ENCODE results near the gene SLC16A10. TPM values are rescaled to one million over a fixed set of nuclear protein-coding genes. Genes with fewer than 3 reads are reported as not detected.

Gene SLC16A10
- polyA plus RNA-seq, 1 experiment: not detected

DNA sequence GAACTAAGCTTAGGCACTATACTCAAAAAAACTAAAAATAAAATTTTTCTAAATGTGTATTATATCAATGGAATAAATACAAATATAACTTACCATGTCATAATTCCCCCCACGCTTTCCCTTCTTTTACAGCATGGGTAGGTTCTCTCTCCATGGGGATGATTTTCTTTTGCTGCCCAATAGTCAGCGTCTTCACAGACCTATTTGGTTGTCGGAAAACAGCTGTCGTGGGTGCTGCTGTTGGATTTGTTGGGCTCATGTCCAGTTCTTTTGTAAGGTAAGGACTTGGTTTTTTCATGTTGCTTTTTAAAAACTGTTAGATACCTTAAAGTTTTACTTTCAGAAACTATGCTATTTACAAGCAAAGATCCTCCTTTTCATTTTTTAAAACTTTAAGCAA is 85.3 kb downstream of the SLC16A10 start:
- no peak for DNase-seq (ENCODE audit: low read depth, low spot score)
- CTCF ChIA-PET: interaction anchor here (1.7 kb wide), 1 partner anchor 14 kb away, joined by 6 read pairs; no protein-coding TSS in a partner anchor

DNA sequence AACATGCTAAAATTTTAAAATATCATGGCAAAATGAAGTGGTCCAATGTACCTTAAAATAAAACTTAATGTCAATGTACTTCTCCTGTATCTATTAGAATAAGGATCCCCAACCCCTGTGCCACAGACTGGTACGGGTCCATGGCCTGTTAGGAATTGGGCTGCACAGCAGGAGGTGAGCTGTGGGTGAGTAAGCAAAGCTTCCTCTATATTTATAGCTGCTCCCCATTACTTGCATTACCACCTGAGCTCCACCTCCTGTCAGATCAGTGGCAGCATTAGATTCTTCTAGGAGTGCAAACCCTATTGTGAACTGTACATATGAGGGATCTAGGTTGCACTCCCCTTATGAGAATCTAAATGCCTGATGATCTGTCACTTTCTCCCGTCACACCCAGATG is 86.0 kb downstream of the SLC16A10 start:
- ChIA-PET CTCF (interaction anchor here (1.7 kb wide), 1 partner anchor 15 kb away, joined by 6 read pairs; no protein-coding TSS in a partner anchor), POLR2A (interaction anchor here (0.7 kb wide), 1 partner anchor 120 kb away, joined by 5 read pairs; no protein-coding TSS in a partner anchor)
- no peak for DNase-seq (ENCODE audit: low read depth, low spot score)
- Histone ChIP-seq H3K27ac (ENCODE audit: low read depth, low read length) (no peak overlapping the region), H3K27me3 (ENCODE audit: control insufficient read depth, insufficient read depth, low read length) (peaks cover 8% of the 10 kb centered on the region), H3K4me3 (ENCODE audit: low read depth, low read length) (no peak overlapping the region), H3K9me3 (ENCODE audit: control insufficient read depth, insufficient read depth, low read length) (no peaks in the 10 kb centered on the region)
- TF ChIP-seq, protein P1, sequence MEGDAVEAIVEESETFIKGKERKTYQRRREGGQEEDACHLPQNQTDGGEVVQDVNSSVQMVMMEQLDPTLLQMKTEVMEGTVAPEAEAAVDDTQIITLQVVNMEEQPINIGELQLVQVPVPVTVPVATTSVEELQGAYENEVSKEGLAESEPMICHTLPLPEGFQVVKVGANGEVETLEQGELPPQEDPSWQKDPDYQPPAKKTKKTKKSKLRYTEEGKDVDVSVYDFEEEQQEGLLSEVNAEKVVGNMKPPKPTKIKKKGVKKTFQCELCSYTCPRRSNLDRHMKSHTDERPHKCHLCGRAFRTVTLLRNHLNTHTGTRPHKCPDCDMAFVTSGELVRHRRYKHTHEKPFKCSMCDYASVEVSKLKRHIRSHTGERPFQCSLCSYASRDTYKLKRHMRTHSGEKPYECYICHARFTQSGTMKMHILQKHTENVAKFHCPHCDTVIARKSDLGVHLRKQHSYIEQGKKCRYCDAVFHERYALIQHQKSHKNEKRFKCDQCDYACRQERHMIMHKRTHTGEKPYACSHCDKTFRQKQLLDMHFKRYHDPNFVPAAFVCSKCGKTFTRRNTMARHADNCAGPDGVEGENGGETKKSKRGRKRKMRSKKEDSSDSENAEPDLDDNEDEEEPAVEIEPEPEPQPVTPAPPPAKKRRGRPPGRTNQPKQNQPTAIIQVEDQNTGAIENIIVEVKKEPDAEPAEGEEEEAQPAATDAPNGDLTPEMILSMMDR (IDR thresholded peaks at IDR 0.05; ENCODE audit: low read depth, low read length): no peak

More for the DNA sequence above, 85.3 kb downstream of the SLC16A10 start:
- Histone ChIP-seq H3K27me3 (ENCODE audit: control insufficient read depth, insufficient read depth, low read length) (peaks cover 7% of the 10 kb centered on the region), H3K27ac (ENCODE audit: low read depth, low read length) (no peak overlapping the region), H3K9me3 (ENCODE audit: control insufficient read depth, insufficient read depth, low read length) (no peaks in the 10 kb centered on the region), H3K4me3 (ENCODE audit: low read depth, low read length) (no peak overlapping the region)
- POLR2A ChIA-PET: interaction anchor here (0.7 kb wide), 1 partner anchor 121 kb away, joined by 5 read pairs; no protein-coding TSS in a partner anchor
- TF ChIP-seq, protein P1 (IDR thresholded peaks at IDR 0.05; ENCODE audit: low read depth, low read length): no peak

DNA sequence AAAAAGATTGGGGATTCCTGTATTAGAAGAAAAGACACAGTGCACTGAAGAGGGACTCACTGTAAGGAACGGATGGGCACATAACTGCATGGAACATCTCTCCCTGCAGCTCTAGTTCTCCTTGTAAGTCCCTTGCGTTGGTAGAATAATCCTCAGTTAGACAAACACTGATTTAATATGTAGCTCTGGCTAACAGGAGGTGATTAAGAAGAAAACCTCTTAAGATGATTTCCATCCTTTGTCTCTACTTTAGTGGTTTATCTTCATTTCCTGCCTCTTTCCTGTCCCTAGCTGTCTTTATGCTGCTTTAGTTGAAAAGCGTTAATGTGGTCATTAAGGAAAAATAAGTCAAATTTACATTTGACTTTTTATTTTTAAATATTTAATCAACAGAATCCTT is 86.6 kb downstream of the SLC16A10 start:
- Histone ChIP-seq H3K4me3 (ENCODE audit: low read depth, low read length) (no peak overlapping the region), H3K9me3 (ENCODE audit: control insufficient read depth, insufficient read depth, low read length) (no peaks in the 10 kb centered on the region)
- TF ChIP-seq, protein P1 (IDR thresholded peaks at IDR 0.05; ENCODE audit: low read depth, low read length): no peak

DNA sequence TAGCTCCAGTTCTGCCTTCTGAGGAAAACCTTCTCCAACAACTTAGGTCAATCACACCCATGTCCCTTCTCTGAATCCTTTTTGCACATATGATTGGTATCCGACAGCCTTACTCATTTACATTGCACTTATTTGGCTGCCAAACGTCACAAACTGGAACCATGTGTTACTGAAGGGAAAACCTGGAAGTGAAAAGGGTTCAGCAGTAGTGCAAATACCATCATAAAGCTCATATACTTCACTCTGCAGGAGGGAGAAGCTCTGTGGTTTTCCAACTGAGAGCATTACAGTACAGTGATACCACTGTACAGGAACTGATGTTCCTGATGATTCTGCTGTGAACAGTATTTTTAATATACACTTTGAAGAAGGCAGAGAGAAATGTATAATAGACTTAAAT is 87.8 kb downstream of the SLC16A10 start:
- CTCF ChIA-PET: no interaction called here
- POLR2A ChIA-PET: no interaction called here
- peaks cover 7% of the 10 kb centered on the region for H3K27me3 ChIP-seq (ENCODE audit: control insufficient read depth, insufficient read depth, low read length)
- no peaks in the 10 kb centered on the region for H3K9me3 ChIP-seq (ENCODE audit: control insufficient read depth, insufficient read depth, low read length)
- no peak overlapping the region for H3K4me3 ChIP-seq (ENCODE audit: low read depth, low read length)
- TF ChIP-seq, protein P1 (IDR thresholded peaks at IDR 0.05; ENCODE audit: low read depth, low read length): no peak
- no peak for DNase-seq (ENCODE audit: low read depth, low spot score)
- H3K27ac ChIP-seq (ENCODE audit: low read depth, low read length): no peak overlapping the region

More for the DNA sequence above, 86.6 kb downstream of the SLC16A10 start:
- ChIA-PET POLR2A (no interaction called here), CTCF (no interaction called here)
- H3K27me3 ChIP-seq (ENCODE audit: control insufficient read depth, insufficient read depth, low read length): peaks cover 7% of the 10 kb centered on the region
- no peak overlapping the region for H3K27ac ChIP-seq (ENCODE audit: low read depth, low read length)
- DNase-seq (ENCODE audit: low read depth, low spot score): no peak

DNA sequence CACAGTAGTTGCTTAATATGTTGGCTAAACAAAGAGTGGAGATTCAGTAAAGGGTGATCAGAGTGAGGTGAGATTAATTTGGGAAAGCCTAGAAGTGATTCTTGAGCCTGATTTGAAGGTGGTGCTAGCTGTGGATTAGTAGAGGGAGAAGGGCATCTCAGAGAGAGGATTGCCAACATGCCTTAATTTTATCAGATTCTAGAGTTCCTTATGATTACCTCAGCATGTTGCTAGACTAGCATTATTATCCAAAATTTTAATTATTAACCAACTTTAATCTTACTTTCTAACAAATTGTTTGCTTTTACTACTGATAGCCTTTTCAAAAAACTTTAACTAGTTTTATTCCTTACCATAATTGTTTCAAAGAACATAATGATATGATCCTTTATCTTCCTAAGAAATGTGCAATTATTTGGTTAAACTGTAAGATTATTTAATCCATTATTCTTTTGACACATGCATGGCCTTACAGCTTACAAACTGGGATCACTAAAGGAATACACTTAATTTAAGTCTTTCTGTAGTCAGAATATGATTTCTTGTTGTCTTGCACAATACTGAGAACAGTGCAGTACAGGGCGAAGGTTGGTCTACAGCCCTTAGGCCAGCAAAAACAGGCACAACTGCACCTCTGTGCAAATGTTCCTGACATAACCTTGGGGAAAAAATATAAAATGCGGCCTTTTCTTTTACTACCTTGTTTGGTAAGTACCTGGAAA is 88.9 kb downstream of the SLC16A10 start:
- POLR2A ChIA-PET: no interaction called here
- peaks cover 7% of the 10 kb centered on the region for H3K27me3 ChIP-seq (ENCODE audit: control insufficient read depth, insufficient read depth, low read length)
- H3K9me3 ChIP-seq (ENCODE audit: control insufficient read depth, insufficient read depth, low read length): no peaks in the 10 kb centered on the region
- CTCF ChIA-PET: no interaction called here
- TF ChIP-seq, protein P1 (IDR thresholded peaks at IDR 0.05; ENCODE audit: low read depth, low read length): no peak
- no peak for DNase-seq (ENCODE audit: low read depth, low spot score)
- H3K4me3 ChIP-seq (ENCODE audit: low read depth, low read length): no peak overlapping the region
- no peak overlapping the region for H3K27ac ChIP-seq (ENCODE audit: low read depth, low read length)

All from AG04450 (cell line).